GM12892 (cell line): ENCODE data around the gene OR5AU1.

Experiments
- POLR2A ChIP-seq: IDR thresholded peaks from 2 replicates; pipeline ENCODE4 v1.6.1; 2011; ENCODE audit warnings: low read depth, low read length, control low read depth
- POLR2AphosphoS5 ChIP-seq: IDR thresholded peaks from 2 replicates; pipeline ENCODE4 v1.6.1; 2011; ENCODE audit warnings: low read depth, low read length, control low read depth

DNA sequence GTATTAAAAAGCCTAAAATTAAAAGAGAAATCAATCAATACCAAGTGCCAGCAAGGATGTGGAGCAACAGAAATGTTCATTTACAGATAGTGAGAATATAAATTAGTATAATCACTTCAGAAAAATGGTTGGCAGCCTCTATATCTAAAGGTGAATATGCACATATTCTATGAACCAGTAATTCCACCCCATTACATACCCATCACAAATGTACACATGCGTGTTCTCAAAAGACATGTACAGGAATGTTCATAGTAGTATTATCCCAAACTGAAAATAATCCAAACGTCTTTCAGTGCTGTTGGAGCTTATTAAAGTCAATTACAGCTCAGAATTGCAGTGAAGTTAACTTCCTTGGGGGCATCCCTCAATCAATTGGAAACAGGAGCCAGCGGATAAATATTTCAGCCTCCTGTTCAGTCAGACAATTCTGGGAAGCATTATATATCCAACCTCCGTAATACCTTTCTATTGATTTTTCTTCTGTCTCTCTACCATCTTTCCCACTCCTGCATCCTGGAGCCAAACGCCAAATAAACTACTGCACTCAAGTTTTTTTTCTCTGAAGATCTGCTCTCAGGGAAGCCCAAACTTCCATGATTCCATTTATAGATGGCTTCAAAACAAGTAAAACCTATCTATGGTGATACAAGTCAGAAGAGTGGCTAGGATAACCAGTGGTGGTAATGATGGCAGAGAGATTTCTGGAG, 45.0 kb upstream of the OR5AU1 start:
- no peak for TF ChIP-seq POLR2A
- TF ChIP-seq POLR2AphosphoS5 = no peak
